GM12878 (cell line): ENCODE data around the gene SIGLEC10. TPM values are rescaled to one million over a fixed set of nuclear protein-coding genes. Genes with fewer than 3 reads are reported as not detected.

Experiments
- ATAC-seq: fragments of 200-7000 bp; cut with Tn5 transposase; 3 replicates; pipeline ENCODE4 v1.9.1; 2020; ENCODE audit warnings: mild to moderate bottlenecking, moderate library complexity
- BruUV-seq: library from RNA; stranded (reverse); fragments of 400-500 nt; replicated peaks from 2 replicates; lab custom pipeline; 2021; lab: Mats Ljungman, UMichigan
- CTCF ChIA-PET: fragments of 300-600 bp; sonication (Branson Sonifier 250); formaldehyde crosslinking; extraction: SDS; loops from one replicate; lab custom pipeline; 2021; ENCODE audit warnings: inconsistent platforms; lab: Yijun Ruan, JAX
- POLR2A ChIA-PET: fragments of 350-600 bp; formaldehyde crosslinking; extraction: SDS; loops from one replicate; lab custom pipeline; 2021; ENCODE audit warnings: inconsistent platforms; lab: Charles Lee
- RAD21 ChIA-PET: fragments of 300-600 bp; sonication (Branson Sonifier 250); formaldehyde crosslinking; loops from one replicate; lab custom pipeline; 2023; ENCODE audit warnings: antibody characterized with exemption; ENCODE audit not compliant: unreplicated experiment; lab: Charles Lee
- SMC1A ChIA-PET: fragments of 300-600 bp; sonication (Branson Sonifier 250); formaldehyde crosslinking; loops from one replicate; lab custom pipeline; 2023; ENCODE audit not compliant: unreplicated experiment, uncharacterized antibody; lab: Charles Lee
- DNase-seq: peaks from one replicate; pipeline ENCODE4 v3.0.0-alpha.2; 2011; ENCODE audit warnings: low read depth, low spot score
- FAIRE-seq: peaks from 3 replicates; lab custom pipeline; 2011; peaks lifted over from hg19 to GRCh38; lab: Jason Lieb, UNC
- H2AFZ ChIP-seq: 2 replicates; pipeline ENCODE4 v1.6.0; 2011; ENCODE audit warnings: low read depth, low read length, control low read depth; ENCODE audit not compliant: control insufficient read depth
- H3K27ac ChIP-seq: 2 replicates; pipeline ENCODE4 v1.5.1; 2011; ENCODE audit warnings: control low read depth; ENCODE audit not compliant: control insufficient read depth, insufficient read depth
- H3K27me3 ChIP-seq, 2 experiments: replicated peaks in 1 of 2; 2 replicates each; pipeline versions ENCODE4 v1.6.0 to v1.6.1; 2011; ENCODE audit warnings: low read length in 1 of 2; ENCODE audit not compliant: control insufficient read depth in 2 of 2, insufficient read depth in 2 of 2
- H3K36me3 ChIP-seq, 2 experiments: 2 replicates each; pipeline ENCODE4 v1.5.1; 2011; ENCODE audit warnings: low read length in 1 of 2; ENCODE audit not compliant: control insufficient read depth in 2 of 2, insufficient read depth in 2 of 2
- H3K4me1 ChIP-seq: 2 replicates; pipeline ENCODE4 v1.6.1; 2011; ENCODE audit warnings: mild to moderate bottlenecking, low read length, moderate library complexity, mixed read lengths; ENCODE audit not compliant: control insufficient read depth, insufficient read depth
- H3K4me2 ChIP-seq: 2 replicates; pipeline ENCODE4 v1.6.0; 2011; ENCODE audit warnings: control low read depth; ENCODE audit not compliant: control insufficient read depth, insufficient read depth
- H3K4me3 ChIP-seq: fragments of 200-600 bp; sonication (generic); 2 replicates; pipeline ENCODE4 v1.5.1; 2016
- H3K79me2 ChIP-seq: 2 replicates; pipeline ENCODE4 v1.6.0; 2011; ENCODE audit warnings: low read length; ENCODE audit not compliant: control insufficient read depth, insufficient read depth
- H3K9ac ChIP-seq: 2 replicates; pipeline ENCODE4 v1.8.0; 2011; ENCODE audit warnings: low read length, control low read depth, mixed read lengths; ENCODE audit not compliant: control insufficient read depth, insufficient read depth
- H3K9me3 ChIP-seq: replicated peaks from 3 replicates; pipeline ENCODE4 v1.5.1; 2011; ENCODE audit warnings: mild to moderate bottlenecking, low read length; ENCODE audit not compliant: control insufficient read depth, insufficient read depth
- H4K20me1 ChIP-seq: 2 replicates; pipeline ENCODE4 v1.6.0; 2011; ENCODE audit not compliant: control insufficient read depth, insufficient read depth
- CBFB ChIP-seq: IDR thresholded peaks from 2 replicates; pipeline ENCODE4 v1.6.1; 2016; ENCODE audit warnings: antibody characterized with exemption, low read depth
- EZH2 ChIP-seq: IDR thresholded peaks from 2 replicates; pipeline ENCODE4 v1.6.1; 2012; ENCODE audit warnings: low read depth, mild to moderate bottlenecking, control low read depth, inconsistent platforms, low read length, borderline replicate concordance; ENCODE audit not compliant: control insufficient read depth
- HCFC1 ChIP-seq: fragments of 150-350 bp; IDR thresholded peaks from 2 replicates; pipeline ENCODE4 v1.6.1; 2014; ENCODE audit warnings: low read length
- KLF5 ChIP-seq: fragments of 450-650 bp; IDR thresholded peaks from 2 replicates; pipeline ENCODE4 v1.6.1; 2014; ENCODE audit warnings: mild to moderate bottlenecking; ENCODE audit not compliant: partially characterized antibody
- SMAD1 ChIP-seq: fragments of 450-650 bp; IDR thresholded peaks from 2 replicates; pipeline ENCODE4 v1.6.1; 2018; ENCODE audit warnings: mild to moderate bottlenecking, low read depth; ENCODE audit not compliant: partially characterized antibody
- ZNF207 ChIP-seq: fragments of 450-650 bp; IDR thresholded peaks from 2 replicates; pipeline ENCODE4 v1.6.1; 2014; ENCODE audit warnings: antibody characterized with exemption, mild to moderate bottlenecking, borderline replicate concordance
- ZNF217 ChIP-seq: fragments of 450-650 bp; IDR thresholded peaks from 2 replicates; pipeline ENCODE4 v1.6.1; 2017; ENCODE audit warnings: antibody characterized with exemption, mild to moderate bottlenecking
- ZNF24 ChIP-seq: fragments of 450-650 bp; IDR thresholded peaks from 2 replicates; pipeline ENCODE4 v1.6.1; 2017; ENCODE audit warnings: antibody characterized with exemption, mild to moderate bottlenecking
- WGBS: methylation state at CpG from one replicate; pipeline ENCODE4 v1.1.6; 2016; ENCODE audit warnings: low lambda C conversion rate; ENCODE audit not compliant: insufficient replicate concordance, insufficient coverage; ENCODE audit errors: missing lambda C conversion rate; 5-methylcytosine and 5-hydroxymethylcytosine counted together
- in situ Hi-C: fragments of 300-500 bp; cut with MboI; formaldehyde crosslinking; loops from 9 replicates; pipeline ENCODE4 v1.14.3; 2018; ENCODE audit warnings: mixed read lengths
- intact Hi-C: fragments of 100-400 bp; cut with micrococcal nuclease; formaldehyde crosslinking; loops from one replicate; pipeline ENCODE4 v1.14.2; 2022; ENCODE audit not compliant: unreplicated experiment
- polyA plus RNA-seq, 11 experiments: library from polyadenylated mRNA; depleted of rRNA in 4 of 11; unstranded in 6 of 11; stranded (reverse) in 5 of 11; fragments of >200 nt; fragmentation: Nextera tagmentation in 4 of 11; fragmentation: Illumina TruSeq in 1 of 11; extraction: Ambion mirVana in 4 of 11; extraction: Trizol in 1 of 11; gene quantifications; 1 replicate in 1 of 11; 2 replicates in 10 of 11; pipeline versions ENCODE4 v1.2.1 to v1.2.3, GENCODE V29; 2011 to 2016; ENCODE audit warnings: inconsistent platforms in 2 of 11, missing spikeins in 2 of 11, low read depth in 1 of 11
- total RNA-seq, 4 experiments: library from RNA; depleted of rRNA in 3 of 4; stranded (reverse); fragments of >200 nt in 3 of 4; fragmentation: Illumina TruSeq in 1 of 4; extraction: Trizol in 1 of 4; gene quantifications; 2 replicates each; pipeline versions ENCODE4 v1.2.1 to v1.2.3, GENCODE V29; 2013 to 2021
- TF ChIP-seq, protein P1 (sequence below): fragments of 450-650 bp; IDR thresholded peaks from 2 replicates; pipeline ENCODE4 v1.6.1; 2014; ENCODE audit warnings: mild to moderate bottlenecking
- TF ChIP-seq, protein P2 (sequence below): fragments of 450-650 bp; IDR thresholded peaks from 2 replicates; pipeline ENCODE4 v1.6.1; 2017; ENCODE audit warnings: mild to moderate bottlenecking, moderate library complexity

SIGLEC10 gene
- total and polyA plus RNA-seq, 10 of the 15 experiments (the other 5 are each of a cell fraction or from before 2014, with no cell fraction given) = 2.3 to 16.8 (median 7.8) TPM

DNA sequence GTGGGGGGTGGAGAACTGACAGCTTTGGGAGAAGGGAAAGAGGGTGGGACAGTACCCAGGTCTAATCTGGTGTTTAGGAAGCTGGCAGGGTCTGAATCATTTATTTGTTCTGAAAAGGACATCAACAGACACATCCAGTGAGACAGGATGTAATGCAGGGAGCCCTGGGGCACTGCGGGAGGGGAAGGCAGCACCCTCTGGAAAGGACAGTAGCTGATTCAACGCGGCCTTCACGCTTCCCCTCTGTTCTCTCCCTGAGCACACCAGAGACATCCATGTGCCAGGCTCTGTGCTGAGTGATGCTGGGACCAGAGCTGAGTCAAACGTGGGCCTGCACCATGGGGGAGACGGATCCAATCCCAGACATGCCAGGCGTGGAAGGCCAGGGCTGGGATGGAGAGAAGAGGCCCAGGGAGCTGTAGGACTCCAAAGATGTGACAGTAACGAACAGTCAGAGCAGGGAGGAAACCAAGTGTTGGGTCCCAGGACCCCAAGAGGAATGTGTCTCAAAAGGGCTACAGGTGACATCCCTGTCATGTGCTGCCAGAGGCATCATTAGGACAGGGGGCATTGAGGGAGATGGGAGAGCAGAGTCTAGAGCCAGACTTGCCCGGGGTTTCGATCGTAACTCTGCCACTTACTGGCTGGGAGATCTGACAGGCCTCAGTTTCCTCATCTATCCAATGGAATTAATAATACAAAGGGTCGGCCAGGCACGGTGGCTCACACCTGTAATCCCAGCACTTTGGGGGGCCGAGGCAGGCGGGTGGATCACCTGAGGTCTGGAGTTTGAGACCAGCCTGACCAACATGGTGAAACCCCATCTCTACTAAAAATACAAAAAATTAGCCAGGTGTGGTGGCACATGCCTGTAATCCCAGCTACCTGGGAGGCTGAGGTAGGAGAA is 53.0 kb downstream of the SIGLEC10 start:
- FAIRE-seq (no peak), DNase-seq (no peak), ATAC-seq (no peak)
- no peak overlapping the region for H2AFZ ChIP-seq
- H4K20me1 ChIP-seq = no peaks in the 10 kb centered on the region
- intact Hi-C loops = no loop called here
- in situ Hi-C loops = loop anchor here (10.0 to 25.0 kb wide), 2 partner anchors 550 to 1027 kb away; partner anchors contain the start of gene KCNC3
- BruUV-seq = no TSS peak
- no peak for TF ChIP-seq CBFB
- SMC1A ChIA-PET = interaction anchor here (0.8 kb wide), 1 partner anchor 72 kb away, joined by 3 read pairs; no protein-coding TSS in a partner anchor
- H3K79me2 ChIP-seq = peaks cover 18% of the 10 kb centered on the region
- H3K4me2 ChIP-seq = no peak overlapping the region
- no peak overlapping the region for H3K27ac ChIP-seq
- RAD21 ChIA-PET = interaction anchor here (1.0 to 2.2 kb wide), 2 partner anchors 25 to 31 kb away, joined by 3 to 23 read pairs; no protein-coding TSS in a partner anchor
- CTCF ChIA-PET = no interaction called here
- H3K9ac ChIP-seq = no peak overlapping the region
- 83% methylated on average over 15 of the region's 15 CpGs for WGBS
- H3K4me1 ChIP-seq = peaks cover 9% of the 10 kb centered on the region
- no peak overlapping the region for H3K4me3 ChIP-seq
- H3K27me3 ChIP-seq = no peaks in the 10 kb centered on the region
- no peaks in the 10 kb centered on the region for H3K9me3 ChIP-seq
- POLR2A ChIA-PET = interaction anchor here (0.6 to 2.5 kb wide), 2 partner anchors 30 to 820 kb away, joined by 3 to 26 read pairs; no protein-coding TSS in a partner anchor
- no peaks in the 10 kb centered on the region for H3K36me3 ChIP-seq

DNA sequence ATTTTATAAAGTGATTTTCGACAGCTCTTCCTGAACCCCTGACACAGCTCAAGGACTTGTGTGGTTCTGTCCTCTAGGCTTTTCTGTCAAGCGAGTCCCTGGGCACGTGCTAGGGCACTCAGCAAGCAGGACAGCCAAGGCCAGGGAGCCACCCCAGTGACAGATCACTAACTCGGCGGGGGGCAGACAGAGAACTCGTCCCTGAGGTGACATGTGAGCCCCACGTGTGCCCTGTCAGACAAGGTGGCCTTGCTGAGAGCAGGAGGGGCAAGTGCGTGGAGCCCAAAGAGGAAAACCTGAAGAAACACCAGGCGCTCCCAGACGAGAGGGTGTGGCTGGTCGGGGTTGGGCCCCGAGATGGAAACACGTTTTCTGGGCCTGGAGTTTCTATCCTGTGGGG is 56.2 kb downstream of the SIGLEC10 start:
- intact Hi-C loops = no loop called here
- H3K27me3 ChIP-seq = no peaks in the 10 kb centered on the region
- no peaks in the 10 kb centered on the region for H3K36me3 ChIP-seq
- ChIA-PET CTCF (interaction anchor here (1.2 kb wide), 1 partner anchor 23 kb away, joined by 3 read pairs; no protein-coding TSS in a partner anchor), SMC1A (no interaction called here), POLR2A (no interaction called here), RAD21 (interaction anchor here (1.1 kb wide), 1 partner anchor 22 kb away, joined by 4 read pairs; no protein-coding TSS in a partner anchor)
- no peak for ATAC-seq
- no TSS peak for BruUV-seq
- no peak overlapping the region for H3K9ac ChIP-seq
- H3K4me2 ChIP-seq = no peak overlapping the region
- no peak for DNase-seq
- H3K4me3 ChIP-seq = no peak overlapping the region
- H3K79me2 ChIP-seq = peaks cover 10% of the 10 kb centered on the region
- no peaks in the 10 kb centered on the region for H3K9me3 ChIP-seq
- in situ Hi-C loops = loop anchor here (10.0 to 25.0 kb wide), 2 partner anchors 546 to 1024 kb away; partner anchors contain the start of gene KCNC3
- FAIRE-seq = no peak
- peaks cover 3% of the 10 kb centered on the region for H3K4me1 ChIP-seq
- no peak overlapping the region for H3K27ac ChIP-seq
- no peaks in the 10 kb centered on the region for H4K20me1 ChIP-seq
- WGBS = 84% methylated on average over 12 of the region's 13 CpGs
- H2AFZ ChIP-seq = no peak overlapping the region
- TF ChIP-seq ZNF24 (no peak), SMAD1 (no peak), CBFB (no peak), ZNF217 (no peak), EZH2 (no peak), KLF5 (no peak), ZNF207 (no peak), HCFC1 (no peak)
- TF ChIP-seq, protein P1, sequence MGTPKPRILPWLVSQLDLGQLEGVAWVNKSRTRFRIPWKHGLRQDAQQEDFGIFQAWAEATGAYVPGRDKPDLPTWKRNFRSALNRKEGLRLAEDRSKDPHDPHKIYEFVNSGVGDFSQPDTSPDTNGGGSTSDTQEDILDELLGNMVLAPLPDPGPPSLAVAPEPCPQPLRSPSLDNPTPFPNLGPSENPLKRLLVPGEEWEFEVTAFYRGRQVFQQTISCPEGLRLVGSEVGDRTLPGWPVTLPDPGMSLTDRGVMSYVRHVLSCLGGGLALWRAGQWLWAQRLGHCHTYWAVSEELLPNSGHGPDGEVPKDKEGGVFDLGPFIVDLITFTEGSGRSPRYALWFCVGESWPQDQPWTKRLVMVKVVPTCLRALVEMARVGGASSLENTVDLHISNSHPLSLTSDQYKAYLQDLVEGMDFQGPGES = no peak
- TF ChIP-seq, protein P2, sequence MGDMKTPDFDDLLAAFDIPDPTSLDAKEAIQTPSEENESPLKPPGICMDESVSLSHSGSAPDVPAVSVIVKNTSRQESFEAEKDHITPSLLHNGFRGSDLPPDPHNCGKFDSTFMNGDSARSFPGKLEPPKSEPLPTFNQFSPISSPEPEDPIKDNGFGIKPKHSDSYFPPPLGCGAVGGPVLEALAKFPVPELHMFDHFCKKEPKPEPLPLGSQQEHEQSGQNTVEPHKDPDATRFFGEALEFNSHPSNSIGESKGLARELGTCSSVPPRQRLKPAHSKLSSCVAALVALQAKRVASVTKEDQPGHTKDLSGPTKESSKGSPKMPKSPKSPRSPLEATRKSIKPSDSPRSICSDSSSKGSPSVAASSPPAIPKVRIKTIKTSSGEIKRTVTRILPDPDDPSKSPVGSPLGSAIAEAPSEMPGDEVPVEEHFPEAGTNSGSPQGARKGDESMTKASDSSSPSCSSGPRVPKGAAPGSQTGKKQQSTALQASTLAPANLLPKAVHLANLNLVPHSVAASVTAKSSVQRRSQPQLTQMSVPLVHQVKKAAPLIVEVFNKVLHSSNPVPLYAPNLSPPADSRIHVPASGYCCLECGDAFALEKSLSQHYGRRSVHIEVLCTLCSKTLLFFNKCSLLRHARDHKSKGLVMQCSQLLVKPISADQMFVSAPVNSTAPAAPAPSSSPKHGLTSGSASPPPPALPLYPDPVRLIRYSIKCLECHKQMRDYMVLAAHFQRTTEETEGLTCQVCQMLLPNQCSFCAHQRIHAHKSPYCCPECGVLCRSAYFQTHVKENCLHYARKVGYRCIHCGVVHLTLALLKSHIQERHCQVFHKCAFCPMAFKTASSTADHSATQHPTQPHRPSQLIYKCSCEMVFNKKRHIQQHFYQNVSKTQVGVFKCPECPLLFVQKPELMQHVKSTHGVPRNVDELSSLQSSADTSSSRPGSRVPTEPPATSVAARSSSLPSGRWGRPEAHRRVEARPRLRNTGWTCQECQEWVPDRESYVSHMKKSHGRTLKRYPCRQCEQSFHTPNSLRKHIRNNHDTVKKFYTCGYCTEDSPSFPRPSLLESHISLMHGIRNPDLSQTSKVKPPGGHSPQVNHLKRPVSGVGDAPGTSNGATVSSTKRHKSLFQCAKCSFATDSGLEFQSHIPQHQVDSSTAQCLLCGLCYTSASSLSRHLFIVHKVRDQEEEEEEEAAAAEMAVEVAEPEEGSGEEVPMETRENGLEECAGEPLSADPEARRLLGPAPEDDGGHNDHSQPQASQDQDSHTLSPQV = no peak
